SU-DHL-6 (cell line): ENCODE results near the gene HIGD2B.
"Not testable (repeated sequence)": the region's sequence is repeated elsewhere in the genome, so short reads cannot be mapped to it uniquely, and the experiment has no call there.

ENCODE experiments used
- H2AFZ ChIP-seq: fragments of 200-600 bp; sonication (generic); 2 replicates; pipeline ENCODE4 v1.6.1; 2014; ENCODE audit warnings: low read depth, mild to moderate bottlenecking, moderate library complexity, mixed read lengths, antibody characterized with exemption, low read length; ENCODE audit not compliant: severe bottlenecking
- H3F3A ChIP-seq: fragments of 200-600 bp; shearing (Covaris generic); 2 replicates; pipeline ENCODE4 v1.6.0; 2016; ENCODE audit warnings: antibody characterized with exemption, mild to moderate bottlenecking; ENCODE audit not compliant: insufficient read depth
- H3K27ac ChIP-seq: fragments of 200-600 bp; sonication (generic); 2 replicates; pipeline ENCODE4 v1.5.1; 2016; ENCODE audit warnings: low read depth, mild to moderate bottlenecking, low read length, moderate library complexity, mixed read lengths
- H3K27me3 ChIP-seq: fragments of 200-600 bp; sonication (generic), shearing (Covaris generic); 2 replicates; pipeline ENCODE4 v1.6.0; 2014; ENCODE audit warnings: mild to moderate bottlenecking, low read length
- H3K36me3 ChIP-seq: fragments of 200-600 bp; sonication (generic); 2 replicates; pipeline ENCODE4 v1.6.1; 2014; ENCODE audit warnings: mild to moderate bottlenecking, low read length, mixed read lengths
- H3K4me2 ChIP-seq: fragments of 300-600, 200-600 bp; shearing (Covaris generic), sonication (generic); 2 replicates; pipeline ENCODE4 v1.6.0; 2014; ENCODE audit warnings: low read length, low read depth, mild to moderate bottlenecking; ENCODE audit not compliant: poor library complexity, severe bottlenecking
- H3K4me3 ChIP-seq: fragments of 200-600 bp; sonication (generic); 2 replicates; pipeline ENCODE4 v1.5.1; 2014; ENCODE audit warnings: antibody characterized with exemption, low read length, mild to moderate bottlenecking, mixed read lengths; ENCODE audit not compliant: insufficient read depth, poor library complexity, severe bottlenecking
- H3K79me2 ChIP-seq: fragments of 200-600 bp; sonication (generic); 2 replicates; pipeline ENCODE4 v1.6.1; 2014; ENCODE audit warnings: mild to moderate bottlenecking, low read length, moderate library complexity; ENCODE audit not compliant: insufficient read depth
- H3K9ac ChIP-seq: fragments of 200-600 bp; sonication (generic); 2 replicates; pipeline ENCODE4 v1.7.0; 2014; ENCODE audit warnings: mild to moderate bottlenecking, low read length
- H3K9me2 ChIP-seq: fragments of 200-600 bp; sonication (generic); replicated peaks from 2 replicates; pipeline ENCODE4 v1.6.1; 2014; ENCODE audit warnings: low read length; ENCODE audit not compliant: insufficient read depth
- H3K9me3 ChIP-seq: fragments of 200-600 bp; sonication (generic); 2 replicates; pipeline ENCODE4 v1.6.1; 2014; ENCODE audit warnings: low read length, mixed read lengths; ENCODE audit not compliant: insufficient read depth
- H4K20me1 ChIP-seq: fragments of 200-600 bp; sonication (generic); 2 replicates; pipeline ENCODE4 v1.6.1; 2014; ENCODE audit warnings: low read depth, mild to moderate bottlenecking, antibody characterized with exemption, low read length, moderate library complexity, mixed read lengths
- CTCF ChIP-seq: fragments of 200-600 bp; sonication (generic); IDR thresholded peaks from one replicate; pipeline ENCODE4 v1.5.1; 2017; ENCODE audit warnings: antibody characterized with exemption, mild to moderate bottlenecking, low read length, moderate library complexity; ENCODE audit not compliant: insufficient read depth, poor library complexity, severe bottlenecking
- EZH2phosphoT487 ChIP-seq: fragments of 200-600 bp; sonication (generic), shearing (Covaris generic); conservative IDR thresholded peaks from 2 replicates; pipeline ENCODE4 v1.6.1; 2018; ENCODE audit warnings: mild to moderate bottlenecking, antibody characterized with exemption, low read length, moderate library complexity, mixed read lengths

The HIGD2B gene

DNA sequence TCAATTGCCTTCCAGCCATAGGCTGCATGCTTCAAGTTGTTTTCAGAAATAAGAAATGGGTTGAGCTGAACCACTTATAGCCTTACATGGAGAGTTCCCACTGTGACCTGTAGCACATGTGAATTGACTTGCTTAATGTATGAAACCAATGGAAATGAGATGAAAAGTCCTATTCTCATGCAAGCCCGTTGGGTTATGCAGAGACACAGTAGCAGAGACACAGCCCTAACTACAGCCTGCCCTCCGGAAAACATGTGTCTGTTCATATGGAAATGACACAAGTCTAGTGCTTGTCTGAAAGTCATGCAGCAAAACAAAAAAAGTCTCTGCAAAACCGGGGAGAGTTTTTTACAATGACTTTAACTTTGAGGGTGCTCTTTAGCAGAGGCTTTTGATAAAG, 14.5 kb downstream of the HIGD2B start:
- H3K27ac ChIP-seq = no peak overlapping the region
- H3F3A ChIP-seq = no peaks in the 10 kb centered on the region
- H3K79me2 ChIP-seq = no peaks in the 10 kb centered on the region
- TF ChIP-seq CTCF (no peak), EZH2phosphoT487 (no peak)
- H4K20me1 ChIP-seq = no peaks in the 10 kb centered on the region
- H3K36me3 ChIP-seq = no peaks in the 10 kb centered on the region
- no peaks in the 10 kb centered on the region for H3K27me3 ChIP-seq
- H3K4me2 ChIP-seq = no peak overlapping the region
- H3K9ac ChIP-seq = no peak overlapping the region
- H3K9me3 ChIP-seq = no peaks in the 10 kb centered on the region
- no peaks in the 10 kb centered on the region for H3K9me2 ChIP-seq
- H3K4me3 ChIP-seq = no peak overlapping the region
- no peak overlapping the region for H2AFZ ChIP-seq

- not testable (repeated sequence) for H3K36me3 ChIP-seq, H2AFZ ChIP-seq, H3K9me2 ChIP-seq, H3K27ac ChIP-seq, H4K20me1 ChIP-seq, H3K9ac ChIP-seq, H3K9me3 ChIP-seq, H3K27me3 ChIP-seq, H3F3A ChIP-seq, H3K79me2 ChIP-seq
- peak overlapping the region; percentile 35 for H3K4me3 ChIP-seq
- H3K4me2 ChIP-seq = peak overlapping the region; percentile 59
- peak; percentile 66 for TF ChIP-seq CTCF
Observed at GRCh38 chr15:72670656-72671352, 15.2 kb downstream of the HIGD2B start.

- H2AFZ ChIP-seq, H3K79me2 ChIP-seq, H3K4me3 ChIP-seq, H3K9me2 ChIP-seq, H3K9me3 ChIP-seq, H3K9ac ChIP-seq, H4K20me1 ChIP-seq, H3K4me2 ChIP-seq, H3K27me3 ChIP-seq, H3F3A ChIP-seq, H3K36me3 ChIP-seq, H3K27ac ChIP-seq: not testable (repeated sequence)
Observed at GRCh38 chr15:72669803-72670202, 16.2 kb downstream of the HIGD2B start.

- not testable (repeated sequence) for H3K4me3 ChIP-seq, H3K27me3 ChIP-seq, H2AFZ ChIP-seq, H3F3A ChIP-seq, H3K36me3 ChIP-seq, H4K20me1 ChIP-seq, H3K9me2 ChIP-seq, H3K79me2 ChIP-seq, H3K4me2 ChIP-seq, H3K27ac ChIP-seq, H3K9me3 ChIP-seq, H3K9ac ChIP-seq
Observed at GRCh38 chr15:72665706-72666105, 20.3 kb downstream of the HIGD2B start.

GRCh38 chr15:72663931-72664330, 22.1 kb downstream of the HIGD2B start:
- not testable (repeated sequence) for H3K9me3 ChIP-seq, H3K4me2 ChIP-seq, H3K27me3 ChIP-seq, H3K4me3 ChIP-seq, H2AFZ ChIP-seq, H4K20me1 ChIP-seq, H3K36me3 ChIP-seq, H3K27ac ChIP-seq, H3K9me2 ChIP-seq, H3K9ac ChIP-seq, H3K79me2 ChIP-seq, H3F3A ChIP-seq

GRCh38 chr15:72661081-72661480, 24.9 kb downstream of the HIGD2B start:
- H3K9ac ChIP-seq, H2AFZ ChIP-seq, H3K4me3 ChIP-seq, H3K79me2 ChIP-seq, H3K27ac ChIP-seq, H3K4me2 ChIP-seq, H3K27me3 ChIP-seq, H3K36me3 ChIP-seq, H3F3A ChIP-seq, H3K9me2 ChIP-seq, H4K20me1 ChIP-seq, H3K9me3 ChIP-seq: not testable (repeated sequence)

DNA sequence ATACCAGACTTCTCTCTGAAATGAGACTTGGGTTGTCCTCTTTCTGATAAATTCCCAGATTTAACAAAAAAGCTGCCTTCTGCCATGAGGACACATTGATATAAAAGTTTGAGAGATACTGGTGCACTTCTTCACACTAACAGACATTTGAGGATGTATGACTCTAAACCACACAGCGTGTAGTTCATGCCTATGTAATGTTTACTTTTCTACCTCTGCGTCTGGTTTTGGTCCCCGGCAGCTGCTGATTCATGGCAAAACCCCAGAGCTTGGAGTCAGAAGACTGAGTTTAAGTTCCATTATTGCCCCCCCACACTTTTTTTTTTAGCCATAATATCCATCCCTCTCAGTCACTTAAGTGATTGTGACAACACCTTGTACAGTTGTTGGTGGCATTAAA, 30.0 kb downstream of the HIGD2B start:
- H4K20me1 ChIP-seq, H3K27me3 ChIP-seq, H3K79me2 ChIP-seq, H3F3A ChIP-seq, H3K4me3 ChIP-seq, H3K9me2 ChIP-seq, H3K36me3 ChIP-seq, H3K9ac ChIP-seq, H3K27ac ChIP-seq, H2AFZ ChIP-seq, H3K4me2 ChIP-seq, H3K9me3 ChIP-seq: not testable (repeated sequence)
